Gastroesophageal sphincter (tissue), 3 donors: ENCODE measurements around the gene ZNF697.
"Not testable (repeated sequence)": the region's sequence is repeated elsewhere in the genome, so short reads cannot be mapped to it uniquely, and the experiment has no call there.

Experiments
- EP300 ChIP-seq: sonication (generic); formaldehyde crosslinking; IDR thresholded peaks from one replicate; pipeline ENCODE4 v1.6.1; 2017; ENCODE audit warnings: antibody characterized with exemption, mild to moderate bottlenecking
- POLR2AphosphoS5 ChIP-seq: sonication (generic); formaldehyde crosslinking; IDR thresholded peaks from one replicate; pipeline ENCODE4 v1.6.1; 2017; ENCODE audit warnings: antibody characterized with exemption
- TF ChIP-seq, protein P1 (sequence below), 4 experiments: fragments of 200-600 bp in 2 of 4; fragments of 450-650 bp in 2 of 4; sonication (generic) in 1 of 4; IDR thresholded peaks; one replicate each; pipeline ENCODE4 v1.5.1; 2017 to 2019; ENCODE audit warnings: antibody characterized with exemption in 4 of 4, mild to moderate bottlenecking in 2 of 4, moderate library complexity in 2 of 4

DNA sequence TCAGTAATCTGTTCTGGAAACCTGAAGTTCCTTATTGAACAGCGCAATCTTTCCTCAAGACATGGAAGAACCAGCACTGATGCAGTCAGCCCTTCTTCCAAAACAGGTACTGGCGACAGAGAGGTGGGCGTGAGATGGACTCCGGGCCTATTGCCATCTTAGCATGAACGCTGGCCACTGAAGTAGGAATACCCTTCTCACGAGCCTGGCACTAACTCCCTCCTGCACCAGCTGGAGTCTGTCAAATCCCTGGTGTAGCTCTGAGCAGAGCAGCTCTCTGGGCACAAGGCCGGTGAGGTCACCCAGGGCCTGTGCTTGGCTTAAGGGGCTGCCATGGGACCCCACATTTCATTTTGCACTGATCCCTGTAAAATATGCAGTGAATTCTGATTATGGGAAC, 33.0 kb downstream of the ZNF697 start:
- not testable (repeated sequence) for TF ChIP-seq POLR2AphosphoS5, EP300
- TF ChIP-seq, protein P1, sequence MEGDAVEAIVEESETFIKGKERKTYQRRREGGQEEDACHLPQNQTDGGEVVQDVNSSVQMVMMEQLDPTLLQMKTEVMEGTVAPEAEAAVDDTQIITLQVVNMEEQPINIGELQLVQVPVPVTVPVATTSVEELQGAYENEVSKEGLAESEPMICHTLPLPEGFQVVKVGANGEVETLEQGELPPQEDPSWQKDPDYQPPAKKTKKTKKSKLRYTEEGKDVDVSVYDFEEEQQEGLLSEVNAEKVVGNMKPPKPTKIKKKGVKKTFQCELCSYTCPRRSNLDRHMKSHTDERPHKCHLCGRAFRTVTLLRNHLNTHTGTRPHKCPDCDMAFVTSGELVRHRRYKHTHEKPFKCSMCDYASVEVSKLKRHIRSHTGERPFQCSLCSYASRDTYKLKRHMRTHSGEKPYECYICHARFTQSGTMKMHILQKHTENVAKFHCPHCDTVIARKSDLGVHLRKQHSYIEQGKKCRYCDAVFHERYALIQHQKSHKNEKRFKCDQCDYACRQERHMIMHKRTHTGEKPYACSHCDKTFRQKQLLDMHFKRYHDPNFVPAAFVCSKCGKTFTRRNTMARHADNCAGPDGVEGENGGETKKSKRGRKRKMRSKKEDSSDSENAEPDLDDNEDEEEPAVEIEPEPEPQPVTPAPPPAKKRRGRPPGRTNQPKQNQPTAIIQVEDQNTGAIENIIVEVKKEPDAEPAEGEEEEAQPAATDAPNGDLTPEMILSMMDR (IDR thresholded peaks at IDR 0.05): not testable (repeated sequence)
